OCI-M2 (cell line): ENCODE results near the gene CLDN24.
"Not testable (repeated sequence)": the region's sequence is repeated elsewhere in the genome, so short reads cannot be mapped to it uniquely, and the experiment has no call there.

Experiments used
- DNase-seq: peaks from one replicate; lab custom pipeline; 2025; ENCODE audit not compliant: unreplicated experiment; lab: John Stamatoyannopoulos, UW

The CLDN24 gene

DNA sequence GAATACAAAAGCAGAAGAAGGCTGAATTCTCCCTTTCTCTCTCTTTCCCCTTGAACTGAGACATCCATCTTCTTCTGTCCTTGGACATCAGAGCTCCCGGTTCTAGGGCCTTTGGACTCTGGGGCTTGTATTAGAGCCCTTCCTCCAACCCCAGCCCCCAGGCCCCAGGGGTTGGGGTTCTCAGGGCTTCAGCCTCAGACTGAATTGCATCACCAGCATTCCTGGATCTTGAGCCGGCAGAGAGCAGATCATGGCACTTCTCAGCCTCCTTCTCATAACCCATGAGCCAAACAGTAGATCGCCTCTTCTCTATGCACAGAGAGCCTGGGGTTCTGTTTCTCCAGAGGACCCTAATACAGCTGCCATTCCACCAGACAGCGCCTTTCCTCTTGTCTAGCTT, 25.3 kb upstream of the CLDN24 start:
- DNase-seq, result no peak

DNA sequence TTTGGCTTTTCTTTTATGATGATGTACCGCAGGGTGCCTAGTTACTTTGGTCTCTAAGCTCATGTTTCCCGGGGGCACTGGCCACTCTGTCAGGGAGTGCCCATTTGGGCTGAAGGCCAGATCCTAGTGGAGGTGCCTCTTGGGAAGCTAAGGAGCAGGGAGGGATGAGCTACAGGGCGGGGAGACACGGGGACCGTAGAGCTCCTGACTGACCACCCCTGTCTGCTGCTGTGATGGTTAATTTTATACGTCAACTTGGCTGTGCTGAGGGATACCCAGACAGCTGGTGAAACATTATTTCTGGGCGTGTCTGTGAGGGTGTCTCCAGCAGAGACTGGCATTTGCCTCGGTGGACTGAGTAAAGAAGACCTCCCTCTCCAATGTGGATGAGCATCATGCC, 24.9 kb upstream of the CLDN24 start:
- DNase-seq, result no peak

DNA sequence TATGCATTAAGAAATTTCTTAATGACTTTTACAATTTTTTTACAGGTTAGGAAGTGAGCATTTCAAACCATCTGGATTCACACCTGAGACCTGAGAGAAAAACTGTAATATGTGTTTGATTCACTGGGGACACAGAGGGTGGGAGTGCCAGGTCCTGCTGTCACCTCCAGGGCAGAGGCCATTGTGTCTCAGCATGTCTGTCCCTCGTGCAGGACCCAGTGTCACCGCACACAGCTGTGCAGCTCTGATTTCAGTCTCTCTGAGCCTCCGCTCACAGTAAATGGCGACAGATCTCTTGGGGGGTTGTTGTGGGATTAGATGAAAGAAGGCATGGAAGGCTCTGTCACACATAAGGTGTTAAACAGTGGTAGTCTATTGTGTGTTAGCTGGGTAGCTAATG, 23.0 kb upstream of the CLDN24 start:
- no peak for DNase-seq

DNA sequence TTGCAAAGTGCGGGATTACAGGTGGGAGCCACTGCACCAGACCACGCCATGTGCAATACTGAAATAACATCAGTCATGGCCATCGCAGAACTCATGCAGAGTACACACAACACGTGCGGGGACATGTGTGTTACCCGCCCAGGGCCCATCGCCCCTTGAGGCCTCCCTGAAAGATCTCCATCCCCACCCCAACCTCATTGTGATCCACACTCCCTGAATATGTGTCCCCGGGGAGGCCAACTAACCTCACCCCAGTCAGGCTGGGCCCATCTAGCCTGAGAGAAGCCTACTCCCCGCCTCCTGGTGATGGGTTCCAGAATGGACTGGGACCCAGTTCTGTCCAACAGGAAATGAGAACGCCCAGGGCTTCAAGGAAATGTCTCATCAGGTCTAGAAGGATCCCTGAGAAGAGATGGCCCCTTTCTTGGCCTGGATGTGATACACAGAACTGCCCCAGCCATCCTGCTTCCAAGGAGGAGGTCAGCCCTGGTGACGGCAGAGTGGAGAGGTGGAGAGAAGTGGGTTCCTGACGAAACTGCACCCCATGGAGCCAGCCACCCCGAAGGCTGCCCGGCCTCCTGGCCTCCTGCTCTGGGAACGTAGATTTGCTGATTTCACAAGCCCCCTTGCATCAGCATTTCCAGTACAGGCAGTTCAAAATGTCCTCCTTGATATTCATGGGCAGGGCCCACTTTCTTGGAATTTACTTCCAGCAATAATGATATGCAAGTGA, 22.5 kb upstream of the CLDN24 start:
- DNase-seq, result no peak

- no peak for DNase-seq
These were observed 21.5 kb upstream of the CLDN24 start for GRCh38 chr4:183343730-183344129.

GRCh38 chr4:183342541-183343533, 20.6 kb upstream of the CLDN24 start:
- no peak for DNase-seq

GRCh38 chr4:183337833-183338232, 15.6 kb upstream of the CLDN24 start:
- DNase-seq, result no peak

DNA sequence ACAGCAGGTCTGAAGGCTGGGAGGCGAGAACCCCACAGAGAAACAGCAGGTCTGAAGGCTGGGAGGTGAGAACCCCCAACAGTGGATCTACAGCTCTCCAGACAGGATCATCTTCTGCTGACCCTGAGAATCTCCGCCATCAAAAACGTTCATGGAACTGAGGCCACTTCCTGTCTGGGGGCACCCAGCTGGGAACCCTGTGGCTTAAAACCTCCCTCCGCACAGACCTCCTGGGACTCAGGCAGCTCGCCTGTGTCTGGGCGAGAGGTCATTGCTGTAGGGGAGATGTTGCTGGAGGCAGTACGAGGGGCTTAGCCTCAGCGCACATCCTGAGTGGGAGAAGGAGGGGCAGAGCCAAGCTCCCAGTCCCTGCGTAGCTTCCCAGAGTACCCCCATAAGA, 15.1 kb upstream of the CLDN24 start:
- DNase-seq, result no peak

- no peak for DNase-seq
These were observed 13.2 kb upstream of the CLDN24 start for GRCh38 chr4:183335369-183335940.

DNA sequence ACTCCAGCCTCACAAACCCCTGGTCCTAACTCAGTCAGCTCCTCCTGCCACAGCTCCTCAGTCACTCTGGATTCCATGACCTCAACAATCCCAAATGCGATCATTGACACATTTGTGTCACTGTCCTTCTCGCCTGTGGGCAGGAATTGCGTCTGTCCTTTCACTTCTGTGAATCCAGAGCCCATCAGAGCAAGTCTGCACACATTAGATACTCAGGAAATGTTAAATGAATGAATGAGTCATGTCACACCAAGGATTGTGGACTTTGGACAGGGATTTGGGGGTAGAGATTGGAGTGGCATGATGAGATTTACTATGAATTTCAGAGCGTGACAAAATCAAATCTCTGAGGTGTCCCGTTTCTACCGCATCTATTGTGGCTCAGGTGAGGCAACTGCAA, 11.8 kb upstream of the CLDN24 start:
- DNase-seq, result no peak

- DNase-seq, result no peak
These were observed 11.0 kb upstream of the CLDN24 start for GRCh38 chr4:183333202-183333601.

DNA sequence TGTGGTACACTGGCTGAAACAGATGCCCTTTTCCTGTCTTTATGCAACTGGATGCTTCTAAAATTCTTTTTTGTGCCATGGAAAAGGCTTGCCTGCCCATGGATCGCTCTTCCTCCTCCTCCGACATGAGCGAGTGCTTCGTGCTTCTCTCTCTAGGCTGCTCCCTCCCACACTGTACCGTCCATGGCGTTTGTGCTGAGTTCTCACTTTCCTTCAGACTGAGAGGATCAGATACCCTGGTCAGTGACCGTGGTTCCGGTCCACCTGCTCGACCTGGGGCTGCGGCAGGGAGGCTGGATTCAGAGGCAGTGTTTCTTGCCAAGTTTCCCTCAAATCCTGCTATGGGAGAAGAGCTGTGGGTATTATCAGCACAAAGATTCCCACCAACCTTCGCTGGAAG, 10.2 kb upstream of the CLDN24 start:
- DNase-seq, result no peak

GRCh38 chr4:183330841-183331240, 8.6 kb upstream of the CLDN24 start:
- DNase-seq, result no peak

DNA sequence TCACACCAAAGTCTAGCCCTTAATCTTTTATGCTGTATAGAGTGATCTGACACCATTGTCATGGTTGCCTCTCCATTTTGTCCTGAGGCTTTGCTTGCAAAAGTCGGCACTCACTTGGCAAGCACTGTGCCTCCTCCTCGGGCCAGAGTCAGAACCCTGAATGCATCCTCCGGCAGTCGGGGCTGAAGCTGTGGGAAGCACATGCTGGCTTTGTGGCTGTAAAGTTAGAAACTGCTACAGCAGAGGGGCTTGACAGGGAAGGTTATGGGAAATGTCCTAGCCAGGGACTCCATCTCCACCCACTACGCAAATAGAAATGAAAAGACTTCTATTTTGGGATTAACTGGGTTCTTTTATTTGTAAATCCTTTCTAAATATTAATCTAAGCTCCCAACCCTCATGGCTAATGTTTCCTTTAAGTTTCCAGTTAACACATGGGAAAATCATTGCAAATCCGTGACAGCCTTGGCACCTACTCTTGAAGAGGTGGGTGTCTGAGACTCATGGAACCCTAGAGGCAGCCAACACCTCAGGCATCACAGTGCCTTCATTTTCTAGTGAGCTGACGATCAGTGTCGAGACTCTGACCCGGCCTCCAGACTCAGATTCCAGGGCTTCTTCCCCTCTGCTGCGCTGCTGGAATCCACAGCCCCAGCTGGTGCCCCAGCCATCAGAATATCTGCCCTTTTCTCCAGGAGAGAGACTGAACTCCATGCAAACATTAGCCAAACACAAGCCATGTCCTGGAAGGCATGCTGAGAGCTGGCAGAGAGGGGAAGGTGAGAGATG, 7.9 kb upstream of the CLDN24 start:
- no peak for DNase-seq

- no peak for DNase-seq
These were observed 7.0 kb upstream of the CLDN24 start for GRCh38 chr4:183329244-183329643.

DNA sequence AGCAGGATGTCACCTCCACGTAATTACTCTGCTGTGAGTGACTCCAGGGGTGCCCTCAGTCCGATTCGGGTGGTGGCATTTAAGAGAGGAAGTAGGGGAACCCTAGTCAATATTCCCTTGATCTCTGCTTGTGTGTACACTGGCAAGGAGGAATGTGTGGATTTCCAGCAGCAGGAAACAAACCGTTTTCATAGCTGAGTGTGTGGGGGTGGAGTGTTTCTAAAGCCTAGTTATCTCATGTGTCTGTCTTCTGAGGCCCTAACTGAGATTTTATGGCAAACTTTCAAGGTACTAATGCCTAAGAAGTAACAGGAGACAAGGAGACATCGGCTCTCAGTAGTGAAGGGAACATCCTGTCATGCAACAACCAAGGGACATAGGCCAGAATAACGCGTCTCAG, 6.6 kb upstream of the CLDN24 start:
- no peak for DNase-seq

GRCh38 chr4:183327827-183328226, 5.6 kb upstream of the CLDN24 start:
- no peak for DNase-seq

DNA sequence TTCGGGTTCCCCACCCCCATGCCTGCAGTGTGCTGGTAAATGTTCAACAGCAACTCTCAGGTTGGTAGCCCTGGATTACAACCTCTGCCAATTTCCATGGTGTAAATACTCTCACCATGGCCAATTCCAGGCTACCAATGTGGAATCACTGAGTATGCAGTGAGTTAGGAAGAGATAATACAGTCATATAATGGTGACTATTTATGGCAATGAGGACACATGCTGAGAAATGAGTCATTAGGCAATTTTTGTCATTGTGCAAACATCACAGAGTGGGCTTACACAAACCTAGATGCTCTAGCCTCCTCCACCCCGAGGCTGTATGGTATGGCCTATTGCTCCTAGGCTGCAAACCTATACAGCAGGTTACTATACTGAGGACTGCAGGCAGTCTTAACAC, 4.6 kb upstream of the CLDN24 start:
- no peak for DNase-seq

DNA sequence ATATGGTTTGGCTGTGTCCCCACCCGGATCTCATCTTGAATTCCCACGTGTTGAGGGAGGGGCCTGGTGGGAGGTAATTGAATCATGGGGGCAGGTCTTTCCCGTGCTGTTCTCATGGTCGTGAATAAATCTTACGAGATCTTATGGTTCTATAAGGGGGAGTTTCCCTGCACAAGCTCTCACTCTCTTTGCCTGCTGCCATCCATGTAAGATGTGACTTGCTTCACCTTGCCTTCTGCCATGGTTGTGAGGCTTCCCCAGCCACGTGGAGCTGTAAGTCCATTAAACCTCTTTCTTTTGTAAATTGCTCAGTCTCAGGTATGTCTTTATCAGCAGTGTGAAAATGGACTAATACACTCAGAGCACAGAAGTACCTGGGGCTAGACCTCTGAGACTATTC, 4.2 kb upstream of the CLDN24 start:
- DNase-seq, result not testable (repeated sequence)

DNA sequence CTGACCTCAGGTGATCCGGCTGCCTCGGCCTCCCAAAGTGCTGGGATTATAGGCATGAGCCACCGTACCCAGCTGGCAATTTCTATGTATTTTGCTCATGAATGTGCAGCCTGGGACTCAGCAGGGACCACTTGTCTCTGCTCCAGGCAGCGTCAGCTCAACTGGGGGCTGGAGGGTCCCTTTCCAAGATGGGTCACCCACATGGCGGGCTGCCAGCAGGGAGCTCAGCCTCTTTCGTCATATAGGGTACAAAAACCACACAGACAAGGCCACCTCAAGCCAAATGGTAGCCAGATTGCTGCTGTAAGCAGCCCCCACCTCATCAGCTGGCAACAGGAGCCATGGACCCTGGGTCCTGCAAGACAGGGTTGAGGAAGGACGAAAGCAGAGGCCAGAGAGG, 2.4 kb upstream of the CLDN24 start:
- DNase-seq, result no peak

- DNase-seq, result not testable (repeated sequence)
These were observed 1.8 kb upstream of the CLDN24 start for GRCh38 chr4:183324056-183324455.
